T1000 (cell line): ENCODE data around the gene MSI2.
A peak's percentile ranks its signal among the peaks of the same experiment; 100 is the strongest.
"Not testable (repeated sequence)": the region's sequence is repeated elsewhere in the genome, so short reads cannot be mapped to it uniquely, and the experiment has no call there.

Experiments
- DNase-seq: peaks from one replicate; lab custom pipeline; 2025; ENCODE audit warnings: mixed read lengths; lab: John Stamatoyannopoulos, UW

The MSI2 gene

DNA sequence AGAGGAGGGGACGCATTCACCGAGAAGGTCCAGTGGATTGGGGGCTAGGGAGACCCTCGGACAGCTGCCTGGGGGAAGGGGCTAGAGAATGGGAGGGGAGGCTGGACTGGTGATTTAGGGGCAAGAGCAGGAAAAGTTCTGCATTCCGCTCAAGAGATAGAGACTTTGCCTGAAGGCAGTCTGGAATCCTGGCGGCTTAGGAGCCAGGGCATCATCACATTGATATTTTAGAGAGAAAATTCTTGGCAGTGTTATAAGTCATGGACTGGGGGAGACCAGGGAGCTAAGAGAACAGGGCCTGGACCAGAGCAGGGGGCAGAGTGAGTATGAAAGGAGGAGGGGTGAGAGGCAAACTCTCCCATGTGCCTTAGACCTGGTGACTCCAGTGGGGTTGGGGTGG is 35.8 kb downstream of the MSI2 start:
- DNase-seq = no peak

- DNase-seq = peak; percentile 14
These were observed 36.8 kb downstream of the MSI2 start for GRCh38 chr17:57293077-57293476.

- DNase-seq = no peak
These were observed 37.8 kb downstream of the MSI2 start for GRCh38 chr17:57294101-57294500.

GRCh38 chr17:57294629-57295501 is 38.5 kb downstream of the MSI2 start:
- no peak for DNase-seq

GRCh38 chr17:57295526-57296023 is 39.3 kb downstream of the MSI2 start:
- DNase-seq = peak; percentile 20

DNA sequence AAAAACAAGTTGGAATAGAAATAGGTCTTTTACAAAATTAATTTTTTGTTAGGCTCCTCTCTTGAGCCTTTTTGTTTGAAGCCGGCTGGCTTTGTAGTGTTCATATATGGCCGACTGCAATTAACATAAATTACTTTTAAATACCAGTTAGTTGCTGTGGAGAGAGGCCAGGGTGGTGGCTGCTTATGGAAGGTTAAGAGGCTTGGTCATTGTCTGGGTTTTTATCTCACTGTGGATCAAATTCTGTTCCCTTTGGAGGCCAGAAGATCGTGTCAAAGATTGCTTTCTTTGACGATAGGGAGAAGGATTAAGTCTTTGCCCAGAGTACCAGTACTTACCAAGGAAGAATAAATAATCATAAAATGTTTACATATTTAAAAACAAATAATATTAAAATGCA is 39.9 kb downstream of the MSI2 start:
- DNase-seq = no peak

DNA sequence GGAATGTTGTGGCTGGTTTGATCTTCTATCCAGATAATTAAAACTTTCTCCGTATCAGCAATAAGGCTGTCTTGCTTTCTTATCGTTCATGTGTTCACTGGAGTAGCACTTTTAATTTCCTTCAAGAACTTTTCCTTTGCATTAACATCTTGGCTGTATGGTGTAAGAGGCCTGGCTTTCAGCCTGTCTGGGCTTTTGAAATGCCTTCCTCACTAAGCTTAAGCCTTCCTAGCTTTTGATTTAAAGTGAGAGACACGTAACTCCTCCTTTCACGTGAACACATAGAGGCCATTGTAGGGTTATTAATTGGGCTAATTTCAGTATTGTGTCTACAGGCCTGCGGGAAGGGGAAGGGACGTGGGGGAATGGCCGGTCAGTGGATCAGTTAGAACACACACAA is 42.9 kb downstream of the MSI2 start:
- DNase-seq = no peak

- not testable (repeated sequence) for DNase-seq
These were observed 44.3 kb downstream of the MSI2 start for GRCh38 chr17:57300592-57300991.

GRCh38 chr17:57302690-57303465 is 46.6 kb downstream of the MSI2 start:
- no peak for DNase-seq

DNA sequence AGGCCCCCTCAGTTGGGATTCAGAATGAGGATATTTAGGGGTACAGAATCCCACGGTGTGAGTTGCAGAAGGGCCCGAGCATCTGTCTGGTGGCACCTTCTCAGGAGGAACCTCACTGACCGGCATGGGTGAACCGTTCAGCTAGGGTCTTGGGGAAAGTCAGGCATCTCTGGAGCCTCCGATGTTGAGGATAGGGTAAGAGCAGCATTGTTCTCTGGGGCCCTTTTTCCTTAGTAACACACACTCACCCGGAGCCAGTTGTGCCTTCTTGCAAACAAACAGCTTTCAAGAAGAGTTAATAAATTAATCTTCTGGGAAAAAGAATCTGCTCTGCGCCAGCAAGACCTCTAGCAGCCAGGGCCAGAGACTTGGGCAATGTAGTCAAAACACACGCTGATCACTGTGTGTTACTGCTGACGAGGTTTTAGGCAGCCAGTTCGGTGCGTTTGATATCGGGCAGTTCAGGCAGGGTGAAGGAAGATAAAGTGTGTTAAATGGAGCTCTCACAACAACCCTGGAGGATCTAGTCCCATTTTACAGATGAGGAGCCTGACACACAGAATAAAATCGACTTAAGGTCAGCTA is 48.9 kb downstream of the MSI2 start:
- DNase-seq = no peak

- peak; percentile 75 for DNase-seq
These were observed 49.7 kb downstream of the MSI2 start for GRCh38 chr17:57305908-57306504.

DNA sequence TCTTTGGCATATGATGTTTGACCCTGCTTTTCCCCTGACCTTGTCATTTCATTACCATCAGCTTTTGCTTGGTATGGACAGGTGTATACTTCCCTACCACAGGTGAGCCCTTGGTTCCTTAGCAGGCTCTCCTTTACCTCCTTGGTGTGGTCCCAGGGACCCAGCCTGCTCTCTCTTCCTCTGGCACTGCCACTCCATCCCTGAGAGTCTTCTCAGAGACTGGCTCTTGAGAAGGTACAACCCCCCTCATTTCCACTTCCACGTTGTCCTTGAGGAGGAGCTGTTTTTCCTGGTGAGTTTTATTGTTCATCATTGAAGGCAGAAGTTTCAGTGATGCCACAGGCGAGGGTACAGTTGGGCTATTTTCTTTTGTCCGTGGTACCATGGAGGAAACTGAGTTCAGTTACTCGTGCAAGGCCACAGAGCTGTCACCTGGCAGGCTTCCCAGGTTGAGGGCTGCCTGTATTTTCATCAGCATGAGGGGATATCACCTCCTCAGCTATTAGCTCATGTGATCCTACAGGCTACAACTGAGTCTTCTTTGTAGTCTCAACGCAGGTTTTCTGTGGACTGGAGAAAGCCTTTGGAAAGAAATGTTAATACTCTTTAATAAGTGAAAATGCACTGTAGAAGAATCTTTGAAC is 52.3 kb downstream of the MSI2 start:
- DNase-seq = no peak

- no peak for DNase-seq
These were observed 53.2 kb downstream of the MSI2 start for GRCh38 chr17:57309479-57309878.

DNA sequence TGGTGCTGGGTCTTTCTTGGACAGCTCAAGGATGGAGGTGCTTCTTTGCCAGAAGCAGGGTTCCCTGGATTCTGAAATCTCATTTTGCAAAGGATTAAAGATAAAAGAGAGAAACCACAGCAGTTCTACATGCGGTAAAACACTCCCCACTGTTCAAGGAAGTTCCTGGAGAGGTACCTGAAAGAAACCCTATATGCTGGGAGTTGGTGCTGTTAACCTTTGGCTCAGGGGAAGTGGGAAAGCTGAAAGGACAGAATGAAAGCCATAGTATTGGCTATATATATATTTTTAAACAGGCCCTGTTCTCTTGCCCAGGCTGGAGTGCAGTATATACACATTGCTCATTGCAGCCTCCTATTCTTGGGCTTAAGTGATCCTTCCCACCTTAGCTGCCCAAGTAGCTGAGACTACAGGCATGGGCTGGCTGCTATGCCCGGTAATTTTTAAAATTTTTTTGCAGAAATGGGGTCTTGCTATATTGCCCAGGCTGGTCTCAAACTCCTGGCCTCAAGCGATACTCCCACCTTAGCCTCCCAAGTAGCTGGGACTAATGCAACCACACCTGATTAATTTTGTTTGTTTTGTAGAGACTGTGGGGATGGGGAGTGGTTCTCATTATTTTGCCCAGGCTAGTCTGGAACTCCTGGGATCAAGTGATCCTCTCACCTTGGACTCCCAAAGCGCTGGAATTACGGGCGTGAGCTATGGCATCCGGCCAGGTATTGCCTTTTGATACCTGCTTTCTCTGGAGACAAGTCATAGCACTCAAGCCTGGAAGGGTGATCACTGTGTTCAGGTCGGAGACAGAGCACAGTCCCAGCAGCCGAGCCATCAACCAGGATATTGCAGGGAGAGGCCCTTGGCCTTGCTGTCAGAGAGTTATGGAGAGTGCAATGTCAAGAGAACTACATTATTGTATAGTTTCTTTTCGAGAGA is 55.2 kb downstream of the MSI2 start:
- no peak for DNase-seq

DNA sequence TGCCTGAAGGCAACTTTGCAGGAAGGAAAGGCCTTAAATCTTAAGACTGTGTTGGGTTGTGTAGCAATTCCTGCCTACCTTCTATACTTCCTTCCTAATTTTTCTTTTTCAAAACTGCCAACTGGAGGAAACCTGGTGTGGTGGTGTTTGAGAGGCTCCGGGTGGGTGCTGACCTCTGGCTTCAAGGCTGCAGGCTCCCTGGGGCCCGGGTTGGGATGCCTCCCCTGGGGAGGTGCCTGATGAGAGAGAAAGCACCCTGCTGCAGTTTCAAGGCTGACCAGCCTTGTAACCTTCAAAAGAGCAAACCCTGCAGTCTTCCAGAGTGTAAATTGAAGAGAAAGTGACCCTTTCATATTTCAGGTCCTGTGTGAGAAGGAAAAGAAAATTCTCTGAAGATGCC is 55.9 kb downstream of the MSI2 start:
- no peak for DNase-seq

GRCh38 chr17:57313097-57313835 is 56.9 kb downstream of the MSI2 start:
- DNase-seq = no peak

GRCh38 chr17:57315061-57316015 is 59.0 kb downstream of the MSI2 start:
- no peak for DNase-seq

DNA sequence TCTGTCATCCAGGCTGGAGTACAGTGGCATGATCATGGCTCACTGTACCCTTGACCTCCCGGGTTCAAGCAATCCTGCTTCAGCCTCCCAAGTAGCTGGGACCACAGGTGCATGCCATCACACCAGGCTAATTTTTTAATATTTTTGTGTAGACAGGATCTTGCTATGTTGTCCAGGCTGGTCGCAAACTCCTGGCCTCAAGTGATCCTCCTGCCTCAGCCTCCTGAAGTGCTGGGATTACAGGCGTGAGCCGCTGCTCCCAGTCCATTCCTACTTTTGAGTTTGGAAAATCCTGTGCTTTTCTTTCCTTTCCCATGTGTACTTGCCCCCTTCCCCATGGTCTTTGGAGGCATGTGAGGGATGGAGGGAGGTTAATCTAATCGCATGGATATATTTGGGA is 60.0 kb downstream of the MSI2 start:
- no peak for DNase-seq

GRCh38 chr17:57317079-57317478 is 60.8 kb downstream of the MSI2 start:
- DNase-seq = no peak
